ENCODE results near the gene CD6. TPM values are rescaled to one million over a fixed set of nuclear protein-coding genes. Genes with fewer than 3 reads are reported as not detected.

The CD6 gene
- total RNA-seq, 4 donors from 2014 or later: 0.26 to 2.0 (median 0.91) TPM; not detected in 1

GRCh38 chr11:61011229-61011870 is 39.9 kb downstream of the CD6 start:
- H3K4me3 ChIP-seq: no peak overlapping the region
- no peak for DNase-seq
- H3K27me3 ChIP-seq: peaks cover 0 to 6% of the 10 kb centered on the region in 2 donors
- no peaks in the 10 kb centered on the region for H3K9me3 ChIP-seq
- TF ChIP-seq, protein P1, sequence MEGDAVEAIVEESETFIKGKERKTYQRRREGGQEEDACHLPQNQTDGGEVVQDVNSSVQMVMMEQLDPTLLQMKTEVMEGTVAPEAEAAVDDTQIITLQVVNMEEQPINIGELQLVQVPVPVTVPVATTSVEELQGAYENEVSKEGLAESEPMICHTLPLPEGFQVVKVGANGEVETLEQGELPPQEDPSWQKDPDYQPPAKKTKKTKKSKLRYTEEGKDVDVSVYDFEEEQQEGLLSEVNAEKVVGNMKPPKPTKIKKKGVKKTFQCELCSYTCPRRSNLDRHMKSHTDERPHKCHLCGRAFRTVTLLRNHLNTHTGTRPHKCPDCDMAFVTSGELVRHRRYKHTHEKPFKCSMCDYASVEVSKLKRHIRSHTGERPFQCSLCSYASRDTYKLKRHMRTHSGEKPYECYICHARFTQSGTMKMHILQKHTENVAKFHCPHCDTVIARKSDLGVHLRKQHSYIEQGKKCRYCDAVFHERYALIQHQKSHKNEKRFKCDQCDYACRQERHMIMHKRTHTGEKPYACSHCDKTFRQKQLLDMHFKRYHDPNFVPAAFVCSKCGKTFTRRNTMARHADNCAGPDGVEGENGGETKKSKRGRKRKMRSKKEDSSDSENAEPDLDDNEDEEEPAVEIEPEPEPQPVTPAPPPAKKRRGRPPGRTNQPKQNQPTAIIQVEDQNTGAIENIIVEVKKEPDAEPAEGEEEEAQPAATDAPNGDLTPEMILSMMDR (IDR thresholded peaks at IDR 0.05): no peak
- TF ChIP-seq POLR2A (IDR thresholded peaks at IDR 0.05): no peak
- no peaks in the 10 kb centered on the region for H3K36me3 ChIP-seq
- peaks cover 0 to 12% of the 10 kb centered on the region in 2 donors for H3K4me1 ChIP-seq
- no peak overlapping the region for H3K27ac ChIP-seq
- intact Hi-C loops (cut with DNase I; ENCODE audit: low total_unique reads): no loop called here

- Histone ChIP-seq H3K27me3 (peaks cover 0 to 6% of the 10 kb centered on the region in 2 donors), H3K27ac (no peak overlapping the region), H3K9me3 (no peaks in the 10 kb centered on the region), H3K36me3 (no peaks in the 10 kb centered on the region), H3K4me3 (no peak overlapping the region), H3K4me1 (peaks cover 0 to 12% of the 10 kb centered on the region in 2 donors)
- DNase-seq: no peak
- intact Hi-C loops (cut with DNase I; ENCODE audit: low total_unique reads): no loop called here
- no peak for TF ChIP-seq POLR2A (IDR thresholded peaks at IDR 0.05)
- TF ChIP-seq, protein P1 (IDR thresholded peaks at IDR 0.05): no peak
Observed at GRCh38 chr11:61011950-61012736, 40.7 kb downstream of the CD6 start.

- no peaks in the 10 kb centered on the region for H3K36me3 ChIP-seq
- H3K27me3 ChIP-seq: peaks cover 0 to under 1% of the 10 kb centered on the region in 2 donors
- intact Hi-C loops (cut with DNase I; ENCODE audit: low total_unique reads): no loop called here
- H3K27ac ChIP-seq: no peak overlapping the region
- H3K9me3 ChIP-seq: no peaks in the 10 kb centered on the region
- DNase-seq: no peak
- TF ChIP-seq POLR2A (IDR thresholded peaks at IDR 0.05): no peak
- TF ChIP-seq, protein P1 (IDR thresholded peaks at IDR 0.05): no peak
- peaks cover 0 to 7% of the 10 kb centered on the region in 2 donors for H3K4me1 ChIP-seq
- no peak overlapping the region for H3K4me3 ChIP-seq
Observed at GRCh38 chr11:61012737-61013215, 41.3 kb downstream of the CD6 start.

GRCh38 chr11:61018059-61018458 is 46.6 kb downstream of the CD6 start:
- intact Hi-C loops (cut with DNase I; ENCODE audit: low total_unique reads): no loop called here
- DNase-seq: no peak
- H3K27ac ChIP-seq: no peak overlapping the region
- TF ChIP-seq, protein P1 (IDR thresholded peaks at IDR 0.05): no peak
- no peak for TF ChIP-seq POLR2A (IDR thresholded peaks at IDR 0.05)
- H3K36me3 ChIP-seq: no peaks in the 10 kb centered on the region
- no peaks in the 10 kb centered on the region for H3K9me3 ChIP-seq
- H3K4me1 ChIP-seq: no peaks in the 10 kb centered on the region
- no peaks in the 10 kb centered on the region for H3K27me3 ChIP-seq
- no peak overlapping the region for H3K4me3 ChIP-seq
